Fibroblast of peridontal ligament (primary cell): ENCODE measurements around the gene CRADD.
"Not testable (repeated sequence)": the region's sequence is repeated elsewhere in the genome, so short reads cannot be mapped to it uniquely, and the experiment has no call there.

Source experiments
- DNase-seq: peaks from one replicate; pipeline ENCODE4 v3.0.0-alpha.2; 2010; ENCODE audit errors: extremely low read depth

CRADD gene

DNA sequence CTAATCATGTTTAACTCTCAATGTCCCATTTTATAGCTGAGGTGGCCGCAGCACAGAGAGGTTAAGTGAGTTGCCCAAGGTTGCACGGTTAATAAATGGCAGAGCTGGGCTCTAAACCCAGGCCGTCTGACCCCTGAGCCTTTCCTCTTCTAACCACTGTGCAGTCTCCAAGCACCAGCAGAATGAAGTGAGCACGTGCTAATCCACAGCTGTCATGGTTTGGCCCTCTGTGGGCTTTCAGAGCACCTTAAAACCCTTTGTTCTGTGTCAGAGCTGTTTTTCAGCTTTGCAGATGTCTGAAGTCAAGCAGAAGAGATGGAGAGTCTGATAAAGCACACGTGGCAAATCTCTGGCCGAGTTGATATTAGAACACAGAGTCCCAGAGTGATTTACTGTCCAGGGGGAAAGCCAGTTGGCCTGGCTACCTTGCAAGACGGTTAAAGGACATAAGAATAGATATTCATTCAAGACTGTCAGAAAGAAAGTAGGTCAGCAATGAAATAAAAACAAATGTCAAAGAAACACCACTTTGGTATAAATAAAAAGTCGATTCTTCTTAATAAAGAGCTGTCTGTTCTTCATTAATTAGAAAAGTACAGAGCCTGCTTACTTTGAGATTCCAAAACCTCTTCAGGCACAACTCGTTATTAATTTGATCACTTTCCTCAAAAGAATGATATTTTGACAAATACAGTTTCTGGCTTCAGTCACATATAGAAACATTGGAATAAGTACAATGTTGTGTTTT lies 107.3 kb downstream of the CRADD start:
- DNase-seq: peak; percentile 53

DNA sequence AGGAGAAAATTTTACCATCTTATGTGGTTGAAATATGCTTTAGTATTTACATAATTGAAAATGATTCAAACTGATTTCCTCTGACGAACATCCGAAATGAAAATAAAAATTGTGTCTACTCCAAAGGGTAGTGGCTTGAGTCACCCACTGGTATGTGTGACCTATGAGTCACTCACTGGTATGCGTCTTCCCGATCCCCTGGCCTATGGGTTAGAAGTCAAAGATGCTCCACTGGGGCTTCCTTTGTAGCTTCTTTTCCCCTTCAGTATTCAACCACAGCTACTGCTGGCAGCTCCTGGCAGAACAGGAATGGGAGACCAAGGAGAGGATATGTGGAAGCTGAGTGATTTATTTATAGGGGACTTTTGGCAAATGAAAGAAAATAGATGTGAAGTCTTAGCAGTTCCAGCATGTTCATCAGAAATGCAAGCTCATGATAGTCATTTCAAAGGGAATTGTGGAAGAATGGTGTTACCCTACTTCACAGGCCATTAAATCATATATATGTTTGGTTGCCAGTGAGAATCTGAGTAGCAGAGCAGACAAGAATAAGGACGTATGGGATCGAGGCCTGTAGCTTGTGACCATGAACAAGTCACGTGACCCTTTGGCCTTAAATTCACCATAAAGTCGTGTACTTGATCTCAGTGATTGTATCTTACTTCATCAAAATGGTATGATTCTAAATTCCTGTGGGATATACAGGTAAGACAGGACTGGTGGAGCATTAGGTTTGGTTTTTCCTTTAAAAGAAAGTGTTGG lies 108.3 kb downstream of the CRADD start:
- DNase-seq: peak; percentile 98

DNA sequence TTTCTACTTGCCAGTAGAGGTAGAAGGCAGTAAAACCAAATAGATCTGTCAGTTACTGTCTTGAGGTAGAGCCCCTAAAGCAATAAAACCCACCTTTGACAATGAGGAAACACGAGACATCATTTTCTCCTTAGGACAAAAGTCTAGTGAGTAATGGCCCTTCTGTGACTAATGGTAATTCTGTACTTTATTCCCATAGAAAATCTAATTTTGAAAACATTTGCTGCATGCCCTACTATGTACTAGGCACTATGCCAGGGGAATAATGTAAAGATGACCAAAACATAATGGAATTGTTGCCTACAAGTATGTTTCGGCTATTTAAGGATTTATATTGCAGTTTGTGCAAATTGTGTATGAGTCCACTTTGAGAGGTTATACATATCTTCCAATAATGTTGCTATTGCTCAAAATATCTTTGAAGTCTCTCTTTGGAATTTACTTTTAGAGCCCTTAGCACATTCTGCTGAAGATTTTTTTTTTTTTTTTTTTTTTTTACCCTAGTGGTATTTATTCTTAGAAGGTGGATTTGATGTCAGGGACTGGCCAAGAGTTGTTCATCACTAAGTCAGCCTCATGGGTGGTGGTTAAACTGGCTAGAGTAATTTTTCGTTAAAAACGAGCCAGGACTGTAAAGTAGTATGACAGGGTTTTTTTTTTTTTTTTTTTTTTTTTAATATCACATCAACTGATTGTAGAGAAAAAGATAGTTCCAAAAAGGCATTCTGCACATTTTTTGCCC lies 109.7 kb downstream of the CRADD start:
- DNase-seq: no peak

- no peak for DNase-seq
These were observed 111.7 kb downstream of the CRADD start for GRCh38 chr12:93788853-93789252.

DNA sequence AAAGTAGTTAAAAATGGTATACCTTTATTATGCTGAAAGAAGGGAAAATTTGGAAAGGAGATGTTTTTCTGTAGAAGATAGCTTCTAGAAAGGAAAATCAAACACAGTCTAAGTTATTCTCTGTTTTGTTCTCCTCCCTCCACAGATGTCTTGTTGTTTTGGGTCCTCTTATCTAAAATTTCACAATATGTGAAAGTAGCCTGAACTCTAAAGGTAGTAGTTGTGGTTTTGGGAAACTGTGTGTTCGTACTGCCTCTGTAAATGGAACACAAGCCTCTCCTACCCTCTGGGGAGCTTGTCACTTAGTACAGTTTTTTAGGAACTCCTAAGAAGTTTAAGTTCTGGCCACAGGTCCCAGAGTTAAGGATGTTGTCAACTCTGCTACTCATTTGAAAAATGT lies 112.6 kb downstream of the CRADD start:
- DNase-seq: no peak

- peak; percentile 73 for DNase-seq
These were observed 113.4 kb downstream of the CRADD start for GRCh38 chr12:93790472-93791152.

DNA sequence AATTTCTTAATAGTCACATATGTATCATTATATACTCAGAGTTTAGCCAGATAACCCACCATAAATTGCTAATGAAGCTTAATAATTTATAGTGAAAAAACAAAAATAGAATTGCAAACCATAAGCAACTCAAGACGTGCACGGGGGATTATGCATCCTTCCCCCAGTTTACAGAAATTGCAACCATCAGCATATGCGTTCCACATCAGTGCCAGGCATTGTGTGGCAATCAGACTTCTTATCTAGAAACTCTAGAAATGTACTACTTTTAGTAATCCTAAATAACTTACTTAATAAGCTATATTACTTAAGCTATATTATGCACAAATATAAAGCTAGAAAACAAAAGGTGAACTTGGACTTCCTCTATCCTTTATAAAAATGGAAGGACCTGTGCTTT lies 115.8 kb downstream of the CRADD start:
- DNase-seq: no peak

DNA sequence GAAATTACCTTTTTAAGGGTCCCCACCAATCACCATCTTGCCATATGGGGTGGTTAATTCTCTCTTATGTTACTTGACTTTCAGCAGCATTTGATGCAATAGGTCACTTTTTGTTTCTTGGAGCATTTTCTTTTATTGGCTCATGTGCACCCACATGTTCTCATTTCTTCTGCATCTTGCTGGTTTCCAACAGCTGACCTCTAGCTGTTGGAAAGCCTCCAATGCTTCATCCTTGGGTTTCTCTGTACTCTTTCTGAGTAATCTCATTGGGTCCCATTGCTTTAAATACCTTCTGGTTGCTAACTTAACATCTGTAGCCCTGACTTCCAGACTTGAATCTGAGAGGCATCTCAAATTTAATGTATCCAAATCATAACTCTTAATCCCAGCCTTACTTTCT lies 116.8 kb downstream of the CRADD start:
- peak; percentile 95 for DNase-seq

- no peak for DNase-seq
These were observed 117.6 kb downstream of the CRADD start for GRCh38 chr12:93794738-93795137.

DNA sequence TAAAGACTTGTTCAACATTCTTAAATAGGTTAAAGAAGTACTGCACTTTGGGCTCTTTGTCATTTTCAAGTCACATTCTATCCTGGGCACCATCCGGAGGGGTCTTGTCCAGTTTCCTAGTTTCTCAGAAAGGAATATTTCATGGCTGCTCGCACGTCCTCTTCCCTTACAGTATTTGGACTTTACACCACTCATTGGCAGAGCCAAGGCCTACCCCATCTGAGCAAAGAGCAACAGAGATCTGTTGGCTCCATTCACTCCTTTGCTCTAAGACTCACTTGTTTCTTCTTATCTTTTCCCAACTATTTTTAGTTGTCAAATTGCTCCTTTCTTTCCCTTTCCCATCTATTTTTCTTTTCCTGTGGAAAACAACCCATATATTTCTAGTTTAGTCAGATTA lies 118.2 kb downstream of the CRADD start:
- DNase-seq: no peak

GRCh38 chr12:93796729-93797128 lies 119.6 kb downstream of the CRADD start:
- no peak for DNase-seq

DNA sequence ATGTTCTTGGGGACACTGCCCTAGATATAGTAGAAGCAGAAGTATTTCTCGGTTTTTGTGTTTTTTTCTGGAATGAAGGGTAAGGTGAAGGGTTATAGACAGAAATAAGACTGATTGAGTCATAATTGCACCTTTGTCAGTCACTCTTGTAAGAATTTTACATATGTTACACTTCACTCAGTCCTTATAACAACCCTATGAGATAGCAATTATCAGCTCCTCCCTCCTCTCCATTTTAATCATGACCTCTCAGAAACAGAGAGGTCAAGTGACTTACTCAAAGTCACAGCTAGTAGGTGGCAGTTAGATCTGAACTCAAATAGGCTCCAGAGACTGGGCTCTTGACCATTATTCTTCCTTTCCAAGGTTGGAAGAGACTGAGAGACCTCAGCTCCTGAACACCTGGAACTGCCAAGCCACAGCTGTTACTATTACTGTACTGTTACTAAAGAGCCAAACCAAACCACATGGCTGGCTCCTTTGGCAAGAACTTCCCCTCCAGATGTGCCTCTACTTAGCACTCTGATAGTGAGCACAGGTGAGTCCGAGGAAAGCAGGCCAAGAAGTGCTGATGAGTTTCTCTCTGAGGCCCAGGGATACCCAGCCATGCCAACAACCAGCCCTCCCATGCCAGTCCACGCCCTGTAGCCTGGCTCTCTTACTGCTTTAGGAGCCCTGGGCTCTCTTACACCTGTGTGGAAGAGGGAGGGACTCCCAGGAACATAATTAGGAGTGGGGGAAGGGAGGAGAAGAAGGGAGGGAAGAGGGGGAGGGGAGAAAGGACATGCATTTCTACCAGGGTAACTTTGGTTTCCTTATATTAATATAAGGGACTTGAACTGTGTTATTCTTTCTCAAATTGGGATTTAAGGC lies 121.3 kb downstream of the CRADD start:
- no peak for DNase-seq

GRCh38 chr12:93801666-93802065 lies 124.5 kb downstream of the CRADD start:
- not testable (repeated sequence) for DNase-seq

GRCh38 chr12:93802293-93802692 lies 125.1 kb downstream of the CRADD start:
- no peak for DNase-seq

- peak; percentile 83 for DNase-seq
These were observed 125.7 kb downstream of the CRADD start for GRCh38 chr12:93802698-93803423.

GRCh38 chr12:93803424-93803807 lies 126.2 kb downstream of the CRADD start:
- peak; percentile 95 for DNase-seq

DNA sequence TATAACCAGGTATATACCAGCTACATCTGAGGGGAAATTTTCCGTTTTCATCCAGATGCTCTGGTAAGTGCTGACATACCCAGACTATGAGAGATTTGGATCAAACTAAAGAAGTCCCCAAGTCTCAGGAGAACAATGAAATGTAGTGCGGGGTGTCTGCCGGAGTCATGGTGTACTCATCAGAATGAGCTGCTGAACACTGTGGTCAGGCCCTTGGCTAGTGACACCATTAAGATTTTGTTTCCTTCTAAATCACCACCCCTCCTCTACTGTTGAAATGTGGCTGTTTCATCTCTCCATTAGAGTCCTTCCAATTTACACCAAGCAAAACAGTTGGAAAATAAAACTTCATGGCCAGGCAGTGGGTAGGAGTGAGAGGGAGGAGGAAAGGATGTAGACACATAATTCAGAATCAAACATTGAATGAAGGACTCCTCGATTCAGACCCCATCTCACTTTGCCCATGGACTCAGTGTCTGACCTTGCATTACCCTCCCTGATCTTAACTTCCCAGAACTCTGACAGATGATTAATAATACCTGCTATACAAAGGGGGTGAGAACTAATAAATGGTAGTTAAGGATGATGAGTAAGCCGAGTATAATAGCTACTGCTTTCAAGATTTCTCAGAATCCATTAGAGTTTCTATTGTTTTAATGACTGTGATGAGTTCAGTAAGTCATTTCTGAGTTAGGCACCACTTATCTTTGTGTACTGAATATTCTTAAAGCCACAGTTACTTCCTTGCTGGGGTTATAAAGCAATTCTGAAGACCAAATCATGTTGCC lies 127.4 kb downstream of the CRADD start:
- DNase-seq: no peak

- DNase-seq: no peak
These were observed 128.6 kb downstream of the CRADD start for GRCh38 chr12:93805736-93806141.

- DNase-seq: no peak
These were observed 130.2 kb downstream of the CRADD start for GRCh38 chr12:93807354-93807753.
